IMR-90 (cell line): ENCODE data around the gene CRACDL. TPM values are rescaled to one million over a fixed set of nuclear protein-coding genes. Genes with fewer than 3 reads are reported as not detected.

Experiments
- ATAC-seq: fragments of 200-7000 bp; cut with Tn5 transposase; 2 replicates; pipeline ENCODE4 v1.9.1; 2020; ENCODE audit warnings: low read depth, mild to moderate bottlenecking, moderate library complexity
- BruUV-seq: library from RNA; stranded (reverse); fragments of 400-500 nt; replicated peaks from 2 replicates; lab custom pipeline; 2021; lab: Mats Ljungman, UMichigan
- CTCF ChIA-PET: fragments of 300-600 bp; formaldehyde crosslinking; extraction: SDS; loops from one replicate; lab custom pipeline; 2021; ENCODE audit warnings: antibody characterized with exemption; lab: Yijun Ruan, JAX
- POLR2A ChIA-PET: fragments of 300-600 bp; sonication (Branson Sonifier 250); formaldehyde crosslinking; loops from one replicate; lab custom pipeline; 2022; ENCODE audit warnings: antibody characterized with exemption; ENCODE audit not compliant: unreplicated experiment; lab: Charles Lee
- DNase-seq: peaks from one replicate; pipeline ENCODE4 v3.0.0; 2013
- H2AFZ ChIP-seq: replicated peaks from 2 replicates; pipeline ENCODE3; 2013; ENCODE audit warnings: low read length, mild to moderate bottlenecking; ENCODE audit not compliant: poor library complexity
- H2AK5ac ChIP-seq: 2 replicates; pipeline ENCODE4 v1.6.1; 2013; ENCODE audit warnings: low read depth, low read length, inconsistent platforms
- H2AK9ac ChIP-seq: replicated peaks from 2 replicates; pipeline ENCODE3; 2013; ENCODE audit warnings: mild to moderate bottlenecking, low read depth, low read length, moderate library complexity; ENCODE audit not compliant: poor library complexity
- H2BK120ac ChIP-seq: 2 replicates; pipeline ENCODE4 v1.6.1; 2013; ENCODE audit warnings: low read depth, low read length, inconsistent platforms
- H2BK15ac ChIP-seq: 3 replicates; pipeline ENCODE4 v1.6.1; 2013; ENCODE audit warnings: low read depth, low read length, inconsistent platforms
- H2BK20ac ChIP-seq: 2 replicates; pipeline ENCODE4 v1.6.1; 2013; ENCODE audit warnings: low read depth, mild to moderate bottlenecking, inconsistent platforms, low read length, moderate library complexity
- H2BK5ac ChIP-seq: 2 replicates; pipeline ENCODE4 v1.6.1; 2013; ENCODE audit warnings: mild to moderate bottlenecking, low read depth, low read length, inconsistent platforms; ENCODE audit not compliant: poor library complexity, severe bottlenecking
- H3K14ac ChIP-seq: replicated peaks from 2 replicates; pipeline ENCODE4 v1.6.1; 2013; ENCODE audit warnings: low read depth, low read length, inconsistent platforms
- H3K18ac ChIP-seq: 2 replicates; pipeline ENCODE4 v1.6.1; 2013; ENCODE audit warnings: low read depth, low read length, control low read depth
- H3K23ac ChIP-seq: 2 replicates; pipeline ENCODE4 v1.6.1; 2013; ENCODE audit warnings: low read depth, low read length, inconsistent platforms
- H3K27ac ChIP-seq: 2 replicates; pipeline ENCODE4 v1.5.1; 2013; ENCODE audit warnings: mild to moderate bottlenecking, control low read depth, low read length; ENCODE audit not compliant: insufficient read depth
- H3K27me3 ChIP-seq: 2 replicates; pipeline ENCODE4 v1.6.1; 2013; ENCODE audit warnings: low read length; ENCODE audit not compliant: control insufficient read depth, insufficient read depth
- H3K36me3 ChIP-seq: 2 replicates; pipeline ENCODE4 v1.6.1; 2013; ENCODE audit warnings: low read length, mixed read lengths; ENCODE audit not compliant: control insufficient read depth, insufficient read depth
- H3K4ac ChIP-seq: 2 replicates; pipeline ENCODE4 v1.6.1; 2013; ENCODE audit warnings: low read depth, low read length, inconsistent platforms
- H3K4me1 ChIP-seq: 2 replicates; pipeline ENCODE4 v1.6.1; 2013; ENCODE audit warnings: low read length, mixed read lengths; ENCODE audit not compliant: control insufficient read depth, insufficient read depth
- H3K4me2 ChIP-seq: 2 replicates; pipeline ENCODE4 v1.6.1; 2013; ENCODE audit warnings: low read depth, mild to moderate bottlenecking, control low read depth, low read length, moderate library complexity
- H3K4me3 ChIP-seq: 2 replicates; pipeline ENCODE4 v1.5.1; 2013; ENCODE audit warnings: low read depth, mild to moderate bottlenecking, control low read depth, low read length, moderate library complexity; ENCODE audit not compliant: insufficient read depth
- H3K56ac ChIP-seq: 2 replicates; pipeline ENCODE4 v1.6.1; 2013; ENCODE audit warnings: low read length, inconsistent platforms; ENCODE audit not compliant: insufficient read depth; ENCODE audit errors: extremely low read depth
- H3K79me1 ChIP-seq, 2 experiments: 2 replicates each; pipeline ENCODE4 v1.6.1; 2013; ENCODE audit warnings: low read length in 2 of 2, inconsistent platforms in 1 of 2, low read depth in 1 of 2
- H3K9ac ChIP-seq: 2 replicates; pipeline ENCODE4 v1.6.1; 2013; ENCODE audit warnings: low read depth, low read length, control low read depth
- H3K9me1 ChIP-seq: 2 replicates; pipeline ENCODE4 v1.6.1; 2013; ENCODE audit warnings: low read length, inconsistent platforms; ENCODE audit not compliant: insufficient read depth
- H3K9me3 ChIP-seq: 2 replicates; pipeline ENCODE4 v1.6.1; 2013; ENCODE audit warnings: low read length; ENCODE audit not compliant: control insufficient read depth, insufficient read depth
- H4K20me1 ChIP-seq: 2 replicates; pipeline ENCODE4 v1.6.1; 2013; ENCODE audit warnings: low read length, inconsistent platforms; ENCODE audit not compliant: insufficient read depth
- H4K5ac ChIP-seq: 2 replicates; pipeline ENCODE4 v1.6.1; 2013; ENCODE audit warnings: mild to moderate bottlenecking, low read depth, low read length, control low read depth
- H4K8ac ChIP-seq, 2 experiments: 2 replicates each; pipeline ENCODE4 v1.6.1; 2013; ENCODE audit warnings: low read depth in 2 of 2, low read length in 2 of 2, control low read depth in 1 of 2, inconsistent platforms in 1 of 2
- H4K91ac ChIP-seq: 2 replicates; pipeline ENCODE4 v1.6.1; 2013; ENCODE audit warnings: low read depth, low read length, inconsistent platforms; ENCODE audit not compliant: insufficient read depth
- BHLHE40 ChIP-seq: fragments of 150-350 bp; IDR thresholded peaks from 2 replicates; pipeline ENCODE4 v1.6.1; 2016; ENCODE audit warnings: mild to moderate bottlenecking, low read depth, low read length
- CEBPB ChIP-seq: IDR thresholded peaks from 2 replicates; pipeline ENCODE4 v1.6.1; 2012; ENCODE audit warnings: low read depth, low read length, improper control_type of control experiment
- CHD1 ChIP-seq: IDR thresholded peaks from 2 replicates; pipeline ENCODE4 v1.6.1; 2012; ENCODE audit warnings: low read depth, low read length, improper control_type of control experiment
- FOS ChIP-seq: fragments of 150-350 bp; IDR thresholded peaks from 2 replicates; pipeline ENCODE4 v1.6.1; 2016; ENCODE audit warnings: low read depth, low read length
- MAFK ChIP-seq: IDR thresholded peaks from 2 replicates; pipeline ENCODE4 v1.6.1; 2012; ENCODE audit warnings: low read depth, low read length, improper control_type of control experiment
- MAZ ChIP-seq: IDR thresholded peaks from 2 replicates; pipeline ENCODE4 v1.6.1; 2012; ENCODE audit warnings: low read depth, mild to moderate bottlenecking, low read length, improper control_type of control experiment, moderate library complexity, borderline replicate concordance
- MXI1 ChIP-seq: IDR thresholded peaks from 2 replicates; pipeline ENCODE4 v1.6.1; 2012; ENCODE audit warnings: low read depth, mild to moderate bottlenecking, low read length, moderate library complexity, borderline replicate concordance
- NFE2L2 ChIP-seq: fragments of 150-350 bp; IDR thresholded peaks from 2 replicates; pipeline ENCODE4 v1.6.1; 2016; ENCODE audit warnings: low read depth, mild to moderate bottlenecking, low read length
- POLR2A ChIP-seq: IDR thresholded peaks from 2 replicates; pipeline ENCODE4 v1.6.1; 2012; ENCODE audit warnings: mild to moderate bottlenecking, low read depth, low read length
- RAD21 ChIP-seq: IDR thresholded peaks from 2 replicates; pipeline ENCODE4 v1.6.1; 2012; ENCODE audit warnings: low read length, improper control_type of control experiment
- RCOR1 ChIP-seq: IDR thresholded peaks from 2 replicates; pipeline ENCODE4 v1.6.1; 2012; ENCODE audit warnings: mild to moderate bottlenecking, low read length, improper control_type of control experiment; ENCODE audit not compliant: insufficient replicate concordance
- RFX5 ChIP-seq: IDR thresholded peaks from 2 replicates; pipeline ENCODE4 v1.8.0; 2012; ENCODE audit warnings: low read depth, mild to moderate bottlenecking, low read length, moderate library complexity
- SMC3 ChIP-seq: fragments of 150-350 bp; IDR thresholded peaks from 2 replicates; pipeline ENCODE4 v1.6.1; 2016; ENCODE audit warnings: low read depth, mild to moderate bottlenecking, antibody characterized with exemption, low read length, moderate library complexity
- WGBS, 2 experiments: methylation state at CpG; one replicate each; pipeline versions ENCODE4 v1.1.5 to v1.1.7; 2013; ENCODE audit warnings: missing lambda C conversion rate in 2 of 2; ENCODE audit not compliant: insufficient read length in 1 of 2; ENCODE audit errors: extremely low coverage in 2 of 2; 5-methylcytosine and 5-hydroxymethylcytosine counted together
- dilution Hi-C: fragments of 300-500 bp; cut with HindIII; formaldehyde crosslinking; loops from one replicate; pipeline ENCODE4 v1.14.3; 2018; ENCODE audit warnings: low sequenced_read_pairs; ENCODE audit not compliant: unreplicated experiment
- in situ Hi-C: fragments of 300-500 bp; cut with MboI; formaldehyde crosslinking; loops from 3 replicates; pipeline ENCODE4 v1.14.3; 2019; ENCODE audit warnings: low sequenced_read_pairs, inconsistent platforms, mixed read lengths
- intact Hi-C: fragments of 100-400 bp; cut with micrococcal nuclease; formaldehyde crosslinking; loops from 2 replicates; pipeline ENCODE4 v1.10.0; 2022
- polyA plus RNA-seq, 3 experiments: library from polyadenylated mRNA; depleted of rRNA; stranded (reverse); fragments of >200 nt; gene quantifications; 2 replicates each; pipeline ENCODE4 v1.2.3, GENCODE V29; 2012; ENCODE audit warnings: low replicate concordance in 1 of 3
- total RNA-seq: library from RNA; depleted of rRNA; stranded (reverse); fragments of >200 nt; gene quantifications from 2 replicates; pipeline ENCODE4 v1.2.3, GENCODE V29; 2012
- TF ChIP-seq, protein P1 (sequence below): conservative IDR thresholded peaks from 2 replicates; pipeline ENCODE4 v1.5.1; 2012; ENCODE audit warnings: mild to moderate bottlenecking, low read depth, low read length, improper control_type of control experiment

The CRACDL gene
- total and polyA plus RNA-seq, 2 of the 4 experiments (the other 2 are of a cell fraction) = not detected

GRCh38 chr2:98799375-98800329 is 136.4 kb downstream of the CRACDL start (continued):
- no peak for TF ChIP-seq SMC3

DNA sequence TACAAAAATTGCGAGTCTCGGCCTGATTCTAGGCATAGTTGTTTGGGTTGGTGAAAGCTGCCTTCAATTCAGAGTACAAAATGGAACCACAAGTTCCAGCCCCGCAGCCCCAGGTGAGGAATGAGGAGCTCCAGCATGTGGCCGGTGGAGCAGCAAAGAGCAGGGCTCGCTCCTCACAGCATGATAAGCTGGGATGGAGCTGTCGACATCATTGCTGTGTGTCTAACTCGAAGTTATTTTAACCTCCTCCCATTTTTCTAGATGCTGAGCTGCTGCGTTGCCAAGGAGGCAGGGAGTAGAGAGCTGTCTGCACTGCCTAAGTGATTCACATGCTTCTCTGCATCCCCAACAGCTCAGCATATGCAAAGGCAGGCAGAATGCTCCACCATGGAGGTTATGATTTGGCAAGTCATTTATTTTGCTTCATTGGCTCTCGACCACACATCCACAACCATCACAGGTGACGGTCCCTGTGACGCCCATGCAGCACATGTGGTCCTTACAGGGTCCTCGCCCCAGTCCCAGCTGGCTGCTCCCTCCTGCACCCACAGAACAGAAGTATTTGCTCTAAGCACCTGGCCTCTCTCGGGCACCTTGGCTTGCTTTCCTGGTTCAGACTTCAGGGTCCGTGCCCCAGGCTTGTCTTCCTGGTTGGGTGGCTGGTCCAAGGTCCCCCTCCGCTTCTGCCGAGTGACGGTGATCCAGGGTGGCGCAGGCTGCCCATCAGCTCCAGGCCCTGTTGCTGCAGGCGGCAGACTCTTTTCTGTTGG is 139.1 kb downstream of the CRACDL start:
- Histone ChIP-seq H3K56ac (no peak overlapping the region), H2AFZ (no peak overlapping the region), H3K36me3 (no peaks in the 10 kb centered on the region), H2BK5ac (no peak overlapping the region), H3K9me1 (no peaks in the 10 kb centered on the region), H3K4me2 (no peak overlapping the region), H3K4ac (no peak overlapping the region), H2BK120ac (no peak overlapping the region), H3K23ac (no peak overlapping the region), H2BK20ac (no peak overlapping the region), H3K27me3 (peaks cover 9% of the 10 kb centered on the region), H3K79me1 (no peaks in the 10 kb centered on the region), H3K4me1 (no peaks in the 10 kb centered on the region), H3K27ac (no peak overlapping the region), H4K8ac (no peak overlapping the region), H4K20me1 (no peaks in the 10 kb centered on the region), H4K5ac (no peak overlapping the region), H3K4me3 (no peak overlapping the region), H2BK15ac (no peak overlapping the region), H2AK9ac (no peak overlapping the region), H2AK5ac (no peak overlapping the region), H3K9me3 (no peaks in the 10 kb centered on the region), H4K91ac (no peak overlapping the region), H3K18ac (no peak overlapping the region), H3K9ac (no peak overlapping the region), H3K14ac (no peak overlapping the region)
- ATAC-seq (no peak), DNase-seq (no peak)
- intact Hi-C loops = no loop called here
- dilution Hi-C loops = no loop called here
- WGBS, 2 experiments = 100% methylated on average over 2 of the region's 19 CpGs; no CpG with 5 or more reads in 1 of the 2 experiments
- POLR2A ChIA-PET = no interaction called here
- CTCF ChIA-PET = no interaction called here
- in situ Hi-C loops = no loop called here
- BruUV-seq = no TSS peak
- no peak for TF ChIP-seq MAFK
- TF ChIP-seq SMC3 = no peak
- TF ChIP-seq MAZ = no peak
- no peak for TF ChIP-seq BHLHE40
- TF ChIP-seq, protein P1, sequence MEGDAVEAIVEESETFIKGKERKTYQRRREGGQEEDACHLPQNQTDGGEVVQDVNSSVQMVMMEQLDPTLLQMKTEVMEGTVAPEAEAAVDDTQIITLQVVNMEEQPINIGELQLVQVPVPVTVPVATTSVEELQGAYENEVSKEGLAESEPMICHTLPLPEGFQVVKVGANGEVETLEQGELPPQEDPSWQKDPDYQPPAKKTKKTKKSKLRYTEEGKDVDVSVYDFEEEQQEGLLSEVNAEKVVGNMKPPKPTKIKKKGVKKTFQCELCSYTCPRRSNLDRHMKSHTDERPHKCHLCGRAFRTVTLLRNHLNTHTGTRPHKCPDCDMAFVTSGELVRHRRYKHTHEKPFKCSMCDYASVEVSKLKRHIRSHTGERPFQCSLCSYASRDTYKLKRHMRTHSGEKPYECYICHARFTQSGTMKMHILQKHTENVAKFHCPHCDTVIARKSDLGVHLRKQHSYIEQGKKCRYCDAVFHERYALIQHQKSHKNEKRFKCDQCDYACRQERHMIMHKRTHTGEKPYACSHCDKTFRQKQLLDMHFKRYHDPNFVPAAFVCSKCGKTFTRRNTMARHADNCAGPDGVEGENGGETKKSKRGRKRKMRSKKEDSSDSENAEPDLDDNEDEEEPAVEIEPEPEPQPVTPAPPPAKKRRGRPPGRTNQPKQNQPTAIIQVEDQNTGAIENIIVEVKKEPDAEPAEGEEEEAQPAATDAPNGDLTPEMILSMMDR = no peak
- TF ChIP-seq MXI1 = no peak
- TF ChIP-seq RFX5 = no peak
- TF ChIP-seq FOS = no peak
- TF ChIP-seq RCOR1 = no peak
- no peak for TF ChIP-seq POLR2A
- no peak for TF ChIP-seq CHD1
- TF ChIP-seq RAD21 = no peak
- TF ChIP-seq NFE2L2 = no peak
- TF ChIP-seq CEBPB = no peak
